ENCODE results near the gene GJB4.
"Not testable (repeated sequence)": the region's sequence is repeated elsewhere in the genome, so short reads cannot be mapped to it uniquely, and the experiment has no call there.

Gene GJB4

DNA sequence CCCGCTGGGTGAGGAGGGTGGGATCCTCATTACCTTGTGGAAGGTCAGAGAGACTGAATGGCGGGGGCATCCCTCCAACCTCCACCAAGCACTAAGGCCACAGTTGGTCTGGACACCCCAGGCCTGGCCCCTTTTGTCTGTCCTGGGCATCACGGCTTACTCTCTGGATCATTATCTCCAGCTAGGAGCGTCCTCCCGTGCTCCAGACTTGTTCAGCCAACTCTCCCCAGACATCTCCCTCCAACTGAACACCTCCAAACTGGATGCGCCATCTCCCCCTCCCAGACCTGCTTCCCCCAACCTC is 11.9 kb upstream of the GJB4 start:
- no peak for DNase-seq

DNA sequence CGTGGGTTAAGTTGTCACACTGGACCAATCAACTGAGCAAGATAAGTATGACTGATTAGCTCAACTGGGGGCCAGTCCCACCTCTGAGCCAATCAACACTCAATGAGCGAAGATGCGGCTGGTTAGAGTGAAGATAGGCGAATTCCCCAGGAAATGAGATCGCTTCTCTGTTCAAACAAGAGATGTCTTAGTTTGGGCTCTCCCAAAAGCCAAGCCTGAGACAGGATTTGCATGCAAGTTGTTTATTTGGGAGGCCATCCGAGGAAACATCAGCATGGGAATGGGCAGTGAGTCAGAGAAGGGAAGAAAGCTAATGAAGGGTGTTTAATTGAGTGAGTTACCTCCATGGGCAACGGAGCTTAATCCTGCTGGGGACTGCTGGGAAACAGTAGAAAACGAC is 9.5 kb upstream of the GJB4 start:
- no peak for DNase-seq

- no peak for DNase-seq
Measured at GRCh38 chr1:34750610-34751009, 8.9 kb upstream of the GJB4 start.

DNA sequence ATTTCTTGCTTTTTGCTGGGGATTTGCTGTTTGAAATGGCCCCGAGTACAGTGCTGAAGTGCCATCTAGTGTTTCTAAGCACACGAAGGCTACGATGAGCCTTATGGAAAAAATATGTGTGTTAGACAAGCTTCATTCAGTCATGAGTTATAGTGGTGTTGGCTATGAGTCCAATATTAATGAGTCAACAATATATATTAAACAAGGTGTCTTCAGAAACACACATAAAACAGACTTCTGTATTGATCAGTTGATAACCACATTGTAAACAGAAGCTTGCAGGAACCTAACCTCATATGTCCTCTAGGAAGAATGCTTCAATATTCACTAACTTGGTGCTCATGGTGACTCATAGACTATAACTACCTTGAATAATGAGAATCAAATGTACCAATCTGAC is 6.4 kb upstream of the GJB4 start:
- no peak for DNase-seq

GRCh38 chr1:34754964-34755637 is 4.4 kb upstream of the GJB4 start, which contains the start of gene GJB5:
TSS of gene GJB5 (plus strand) at chr1:34755047. CDS start at chr1:34757331, 2,284 bp downstream.
- DNase-seq = no peak

DNA sequence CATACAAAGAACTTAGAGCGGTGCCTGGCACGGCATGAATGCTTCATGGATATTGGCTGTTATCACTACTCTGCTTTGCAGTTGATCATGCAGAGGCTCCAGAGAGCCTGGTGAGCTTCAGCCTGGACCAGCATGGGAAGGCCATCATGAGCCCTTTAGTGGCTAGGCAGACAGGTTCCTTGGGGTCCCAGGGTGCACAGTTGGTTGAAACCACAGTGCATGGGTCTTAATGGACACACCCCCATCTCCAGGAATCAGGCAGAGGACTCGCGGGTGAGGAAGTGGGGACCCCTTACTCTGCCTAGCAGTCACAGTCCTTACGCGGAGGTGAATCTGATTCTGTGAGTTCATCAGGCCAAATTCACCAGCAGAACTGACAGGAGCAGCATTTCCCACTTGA is 3.6 kb upstream of the GJB4 start:
- no peak for DNase-seq

- no peak for DNase-seq
Measured at GRCh38 chr1:34757386-34757785, 2.2 kb upstream of the GJB4 start.

- DNase-seq = no peak
Measured at GRCh38 chr1:34758751-34759150, 789 bp upstream of the GJB4 start.

DNA sequence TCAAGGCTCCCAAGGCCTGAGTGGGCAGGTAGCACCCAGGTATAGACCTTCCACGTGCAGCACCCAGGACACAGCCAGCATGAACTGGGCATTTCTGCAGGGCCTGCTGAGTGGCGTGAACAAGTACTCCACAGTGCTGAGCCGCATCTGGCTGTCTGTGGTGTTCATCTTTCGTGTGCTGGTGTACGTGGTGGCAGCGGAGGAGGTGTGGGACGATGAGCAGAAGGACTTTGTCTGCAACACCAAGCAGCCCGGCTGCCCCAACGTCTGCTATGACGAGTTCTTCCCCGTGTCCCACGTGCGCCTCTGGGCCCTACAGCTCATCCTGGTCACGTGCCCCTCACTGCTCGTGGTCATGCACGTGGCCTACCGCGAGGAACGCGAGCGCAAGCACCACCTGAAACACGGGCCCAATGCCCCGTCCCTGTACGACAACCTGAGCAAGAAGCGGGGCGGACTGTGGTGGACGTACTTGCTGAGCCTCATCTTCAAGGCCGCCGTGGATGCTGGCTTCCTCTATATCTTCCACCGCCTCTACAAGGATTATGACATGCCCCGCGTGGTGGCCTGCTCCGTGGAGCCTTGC is 1.7 kb downstream of the GJB4 start:
- no peak for DNase-seq

GRCh38 chr1:34761776-34762307 is 2.3 kb downstream of the GJB4 start:
- DNase-seq = no peak

GRCh38 chr1:34762474-34763141 is 3.1 kb downstream of the GJB4 start:
- DNase-seq = no peak

DNA sequence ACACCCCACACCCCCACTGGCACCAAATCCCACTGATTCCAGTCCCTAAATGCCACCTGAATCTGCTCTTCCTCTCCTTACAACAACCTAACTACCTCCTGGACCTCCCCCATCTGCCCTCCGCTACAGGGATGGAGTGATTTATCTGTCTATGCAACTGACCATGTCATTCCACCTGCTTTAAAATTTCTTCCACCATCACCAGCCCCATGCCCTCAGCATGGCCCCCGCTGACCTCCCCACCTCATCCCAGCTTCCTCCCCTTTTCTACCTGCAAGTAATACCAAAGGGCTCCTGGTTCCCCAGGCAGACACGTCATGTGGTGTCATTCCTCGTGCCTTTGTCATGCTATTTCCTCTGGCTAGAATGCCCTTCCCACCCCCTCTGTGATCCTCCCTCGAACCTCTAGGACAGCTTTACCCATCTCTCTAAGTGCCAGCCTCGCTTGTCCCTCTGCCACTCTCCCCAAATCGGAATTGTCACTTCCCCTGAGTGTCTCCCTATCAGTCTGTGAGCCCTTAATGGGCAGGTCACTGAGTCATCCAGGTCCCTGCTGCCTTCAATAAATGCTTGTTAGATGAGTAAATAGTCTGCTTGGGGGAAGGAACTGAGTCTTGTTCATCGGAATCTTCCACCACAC is 3.7 kb downstream of the GJB4 start:
- DNase-seq = no peak

DNA sequence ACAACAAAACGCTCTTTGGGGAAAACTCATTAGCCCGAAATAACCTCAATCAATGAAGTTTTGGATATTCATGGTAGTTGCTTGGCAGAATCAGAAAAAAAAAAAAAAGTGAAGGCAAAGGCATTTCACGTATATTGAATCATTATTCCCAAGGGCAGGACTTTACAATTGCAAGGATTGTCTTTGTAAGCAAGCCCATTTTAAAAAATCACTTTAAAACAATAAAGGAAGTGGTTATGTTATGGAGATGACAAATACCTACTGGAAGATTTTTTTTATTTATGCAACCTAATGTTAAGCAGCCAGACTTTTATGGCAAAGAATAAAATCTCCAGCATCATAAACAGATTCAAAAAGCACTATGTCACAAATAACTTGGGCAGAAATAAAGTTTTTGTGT is 9.3 kb downstream of the GJB4 start:
- no peak for DNase-seq

- no peak for DNase-seq
Measured at GRCh38 chr1:34770891-34771504, 11.5 kb downstream of the GJB4 start.

DNA sequence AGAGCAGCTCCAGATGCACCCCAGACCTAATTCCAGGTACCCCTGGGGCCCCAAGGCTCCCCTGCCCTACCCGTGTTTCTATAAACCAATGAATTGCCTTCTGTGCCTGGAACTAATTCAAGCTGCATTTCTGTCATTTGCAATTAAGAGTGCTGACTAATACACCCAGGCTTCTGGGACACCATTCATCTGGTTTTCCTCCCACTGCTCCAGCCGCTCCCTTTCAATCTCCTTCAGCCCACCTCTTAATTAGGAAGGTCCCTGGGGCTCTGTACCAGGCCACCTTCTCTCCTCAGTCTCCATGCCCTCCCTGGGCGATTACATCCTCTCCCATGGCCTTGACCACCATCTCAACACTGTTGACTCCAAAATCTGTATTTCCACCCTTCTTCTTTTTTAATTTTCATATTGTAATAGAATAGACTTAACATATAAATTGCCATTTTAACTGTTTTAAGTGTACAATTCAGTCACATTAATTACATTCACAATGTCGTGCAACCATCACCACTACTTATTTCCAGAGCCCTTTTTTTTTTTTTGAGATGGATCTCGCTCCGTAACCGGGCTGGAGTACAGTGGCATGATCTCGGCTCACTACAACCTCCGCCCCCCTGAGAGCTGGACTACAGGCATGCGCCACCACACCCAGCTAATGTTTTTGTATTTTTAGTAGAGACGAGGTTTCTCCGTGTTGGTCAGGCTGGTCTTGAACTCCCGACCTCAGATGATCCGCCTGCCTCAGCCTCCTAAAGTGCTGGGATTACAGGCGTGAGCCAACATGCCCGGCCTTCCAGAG is 12.2 kb downstream of the GJB4 start:
- DNase-seq = no peak

DNA sequence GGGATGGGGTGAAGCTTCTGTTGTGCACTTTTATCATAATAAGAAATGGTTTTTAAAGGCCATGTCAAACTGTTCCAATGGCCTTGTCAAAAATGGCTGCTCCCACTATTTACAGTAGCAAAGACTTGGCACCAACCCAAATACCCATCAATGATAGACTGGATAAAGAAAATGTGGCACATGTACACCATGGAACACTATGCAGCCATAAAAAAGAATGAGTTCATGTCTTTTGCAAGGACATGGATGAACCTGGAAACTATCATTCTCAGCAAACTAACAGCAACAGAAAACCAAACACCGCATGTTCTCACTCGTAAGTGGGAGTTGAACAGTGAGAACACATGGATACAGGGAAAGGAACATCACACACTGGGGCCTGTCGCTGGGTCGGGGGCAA is 13.6 kb downstream of the GJB4 start:
- not testable (repeated sequence) for DNase-seq

GRCh38 chr1:34774957-34775356 is 15.4 kb downstream of the GJB4 start:
- DNase-seq = no peak

DNA sequence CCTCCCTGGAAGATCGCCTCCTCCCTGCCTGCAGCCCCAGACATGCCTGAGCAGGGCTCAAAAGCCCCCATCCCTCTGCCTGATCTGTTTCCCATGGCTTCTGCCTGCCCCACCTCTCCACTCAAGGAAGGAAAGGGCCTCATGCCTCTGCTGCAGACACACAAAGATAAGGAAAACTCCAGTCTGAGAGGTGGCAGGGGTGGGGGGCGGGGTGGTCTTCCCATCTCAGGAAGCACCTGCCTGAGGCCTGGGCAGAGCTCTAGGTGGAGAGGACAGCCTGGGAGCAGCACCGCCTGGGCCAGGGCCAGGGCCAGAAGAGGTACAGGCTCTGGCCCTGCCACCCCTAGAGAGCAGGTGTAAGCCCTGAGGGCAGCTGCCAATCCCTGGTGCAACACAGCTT is 17.4 kb downstream of the GJB4 start:
- no peak for DNase-seq

- DNase-seq = no peak
Measured at GRCh38 chr1:34777519-34778321, 18.2 kb downstream of the GJB4 start.

DNA sequence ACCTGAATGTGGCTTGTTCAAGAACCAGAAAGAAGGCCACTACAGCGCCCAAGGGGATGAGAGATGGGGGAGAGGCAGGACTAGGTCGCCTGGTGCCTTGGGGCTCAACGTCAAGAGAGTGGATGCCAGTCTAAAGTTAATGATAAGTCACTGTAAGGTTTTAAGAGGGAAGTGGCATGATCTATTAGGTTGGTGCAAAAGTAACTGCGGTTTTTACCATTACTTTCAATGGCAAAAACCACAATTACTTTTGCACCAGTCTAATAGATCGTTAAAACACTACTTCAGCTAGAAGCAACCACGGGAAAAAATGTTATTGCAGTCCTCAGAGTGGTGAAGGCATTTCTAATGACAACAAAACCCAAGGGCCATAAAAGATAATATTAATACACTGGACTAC is 18.8 kb downstream of the GJB4 start:
- DNase-seq = no peak

DNA sequence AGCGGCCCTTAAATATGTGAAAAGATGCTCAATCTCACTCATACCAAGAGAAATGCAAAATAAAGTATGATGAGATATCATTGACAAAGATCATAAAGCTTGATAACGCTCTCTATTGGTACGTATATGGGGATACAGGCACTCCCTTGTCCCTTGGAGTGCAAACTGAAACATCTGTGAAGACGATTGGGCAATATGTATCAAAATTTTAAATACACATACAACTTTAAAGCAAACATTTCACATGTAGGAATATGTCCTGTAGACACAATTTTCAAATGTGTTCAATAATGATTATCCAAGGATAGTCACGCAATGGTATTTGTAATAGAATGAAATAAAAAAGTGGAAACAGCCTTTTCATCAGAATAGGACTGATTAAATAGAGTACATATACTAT is 19.5 kb downstream of the GJB4 start:
- no peak for DNase-seq

DNA sequence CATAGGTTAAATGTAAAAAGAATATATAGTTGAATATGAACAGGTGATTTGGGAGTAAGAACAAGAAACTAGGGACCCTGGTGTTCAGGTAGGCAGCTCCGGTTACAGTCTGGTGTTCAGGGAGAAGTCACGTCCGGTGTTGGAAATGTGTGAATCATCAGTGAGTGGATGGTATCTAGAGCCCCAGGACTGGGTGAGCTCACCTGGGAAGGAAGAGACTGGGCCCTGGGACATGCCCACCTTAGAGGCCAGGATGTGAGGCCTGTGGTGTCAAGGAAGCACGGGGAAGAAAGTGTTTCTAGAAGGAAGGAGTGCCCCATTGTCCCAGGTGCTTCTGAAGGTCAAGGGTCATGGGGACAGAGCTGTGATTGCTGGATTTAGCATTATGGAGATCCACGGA is 20.0 kb downstream of the GJB4 start:
- no peak for DNase-seq
